NT2/D1 (cell line): ENCODE results near the gene CADPS2.

Source experiments
- DNase-seq: peaks from one replicate; pipeline ENCODE4 v3.0.0-alpha.2; 2011; ENCODE audit warnings: low read depth, low spot score
- H3K27me3 ChIP-seq: 2 replicates; pipeline ENCODE4 v1.6.0; 2011; ENCODE audit warnings: mild to moderate bottlenecking; ENCODE audit not compliant: insufficient read length, insufficient read depth
- H3K36me3 ChIP-seq: 2 replicates; pipeline ENCODE4 v1.6.1; 2011; ENCODE audit warnings: mild to moderate bottlenecking, low read length, mixed read lengths; ENCODE audit not compliant: insufficient read depth, insufficient read length
- H3K4me1 ChIP-seq: 2 replicates; pipeline ENCODE4 v1.5.1; 2011; ENCODE audit not compliant: insufficient read depth, insufficient read length
- H3K4me3 ChIP-seq: 2 replicates; pipeline ENCODE4 v1.5.1; 2011; ENCODE audit warnings: low read depth; ENCODE audit not compliant: insufficient read length
- H3K9ac ChIP-seq: 2 replicates; pipeline ENCODE4 v1.6.0; 2011; ENCODE audit warnings: low read depth; ENCODE audit not compliant: insufficient read length
- H3K9me3 ChIP-seq: 2 replicates; pipeline ENCODE4 v1.5.1; 2011; ENCODE audit warnings: mild to moderate bottlenecking, low read length; ENCODE audit not compliant: insufficient read depth
- SUZ12 ChIP-seq: IDR thresholded peaks from 2 replicates; pipeline ENCODE4 v1.6.1; 2011; ENCODE audit not compliant: insufficient read length, insufficient read depth; ENCODE audit errors: extremely low read depth
- YY1 ChIP-seq: IDR thresholded peaks from 2 replicates; pipeline ENCODE4 v1.6.1; 2011; ENCODE audit not compliant: insufficient read length, insufficient read depth
- ZNF274 ChIP-seq: IDR thresholded peaks from 2 replicates; pipeline ENCODE4 v1.6.1; 2011; ENCODE audit warnings: mild to moderate bottlenecking, low read depth, low read length

The CADPS2 gene

DNA sequence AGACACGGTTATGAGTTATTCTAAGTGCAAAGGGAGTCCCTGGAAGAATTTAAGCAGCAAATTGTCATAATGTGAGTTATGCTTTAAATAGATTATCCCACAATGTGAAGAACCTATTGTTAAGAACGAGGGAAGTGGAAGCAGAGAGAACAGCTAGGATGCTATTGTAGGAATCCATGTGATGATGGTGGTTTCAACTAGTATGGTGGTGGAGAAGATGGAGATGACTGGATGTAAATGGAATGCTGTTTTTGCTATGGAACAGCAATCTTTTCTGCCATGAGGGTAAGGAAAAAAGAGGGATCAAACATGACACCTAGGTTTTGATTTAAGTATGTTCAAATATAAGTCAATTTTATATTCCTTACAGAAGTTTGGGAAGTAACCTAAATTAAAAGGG is 378.7 kb downstream of the CADPS2 start:
- Histone ChIP-seq H3K4me1 (no peaks in the 10 kb centered on the region), H3K27me3 (no peaks in the 10 kb centered on the region), H3K36me3 (no peaks in the 10 kb centered on the region), H3K9me3 (no peaks in the 10 kb centered on the region), H3K9ac (no peak overlapping the region), H3K4me3 (no peak overlapping the region)
- no peak for TF ChIP-seq SUZ12
- TF ChIP-seq YY1 = no peak
- TF ChIP-seq ZNF274 = no peak
- no peak for DNase-seq

GRCh38 chr7:122492007-122492406 is 394.3 kb downstream of the CADPS2 start:
- Histone ChIP-seq H3K36me3 (no peaks in the 10 kb centered on the region), H3K4me3 (no peak overlapping the region), H3K9me3 (no peaks in the 10 kb centered on the region), H3K4me1 (no peaks in the 10 kb centered on the region), H3K27me3 (no peaks in the 10 kb centered on the region), H3K9ac (no peak overlapping the region)
- TF ChIP-seq YY1 (no peak), SUZ12 (no peak)
- no peak for DNase-seq

- no peaks in the 10 kb centered on the region for H3K36me3 ChIP-seq
- no peak overlapping the region for H3K4me3 ChIP-seq
- H3K4me1 ChIP-seq = no peaks in the 10 kb centered on the region
- DNase-seq = no peak
- no peak overlapping the region for H3K9ac ChIP-seq
- no peaks in the 10 kb centered on the region for H3K27me3 ChIP-seq
- TF ChIP-seq YY1 = no peak
- no peak for TF ChIP-seq ZNF274
- no peak for TF ChIP-seq SUZ12
- no peaks in the 10 kb centered on the region for H3K9me3 ChIP-seq
Observed at GRCh38 chr7:122488241-122488640, 398.0 kb downstream of the CADPS2 start.

GRCh38 chr7:122487131-122487530 is 399.1 kb downstream of the CADPS2 start:
- H3K4me1 ChIP-seq = no peaks in the 10 kb centered on the region
- DNase-seq = no peak
- no peaks in the 10 kb centered on the region for H3K36me3 ChIP-seq
- no peak overlapping the region for H3K9ac ChIP-seq
- no peaks in the 10 kb centered on the region for H3K9me3 ChIP-seq
- TF ChIP-seq SUZ12 = no peak
- TF ChIP-seq YY1 = no peak
- TF ChIP-seq ZNF274 = no peak
- no peak overlapping the region for H3K4me3 ChIP-seq
- H3K27me3 ChIP-seq = no peaks in the 10 kb centered on the region

- TF ChIP-seq SUZ12 (no peak), ZNF274 (no peak), YY1 (no peak)
- Histone ChIP-seq H3K27me3 (no peaks in the 10 kb centered on the region), H3K4me3 (no peak overlapping the region), H3K4me1 (no peaks in the 10 kb centered on the region), H3K9ac (no peak overlapping the region), H3K9me3 (no peaks in the 10 kb centered on the region), H3K36me3 (no peaks in the 10 kb centered on the region)
- DNase-seq = no peak
Observed at GRCh38 chr7:122485856-122486255, 400.4 kb downstream of the CADPS2 start.

DNA sequence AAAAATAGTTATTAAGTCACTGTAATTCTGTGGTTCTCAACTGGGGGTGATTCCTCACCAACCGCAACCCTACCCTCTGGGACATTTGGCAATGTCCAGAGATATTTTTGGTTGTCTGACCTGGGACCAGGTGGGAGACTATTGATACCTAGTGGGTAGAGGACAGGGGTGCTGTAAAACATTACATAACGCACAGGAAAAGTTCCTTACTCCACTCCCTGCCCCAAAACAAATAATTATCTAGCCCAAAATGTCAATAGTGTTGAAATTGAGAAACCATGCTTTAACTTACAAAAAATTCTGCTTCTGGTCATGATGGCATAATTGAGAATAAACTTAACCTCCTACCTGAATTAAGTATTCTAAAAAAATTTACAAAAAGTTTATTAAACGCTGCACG is 404.0 kb downstream of the CADPS2 start:
- no peaks in the 10 kb centered on the region for H3K36me3 ChIP-seq
- no peak overlapping the region for H3K9ac ChIP-seq
- H3K4me1 ChIP-seq = no peaks in the 10 kb centered on the region
- H3K27me3 ChIP-seq = no peaks in the 10 kb centered on the region
- no peak overlapping the region for H3K4me3 ChIP-seq
- no peak for DNase-seq
- H3K9me3 ChIP-seq = no peaks in the 10 kb centered on the region
- TF ChIP-seq SUZ12 (no peak), YY1 (no peak), ZNF274 (no peak)

DNA sequence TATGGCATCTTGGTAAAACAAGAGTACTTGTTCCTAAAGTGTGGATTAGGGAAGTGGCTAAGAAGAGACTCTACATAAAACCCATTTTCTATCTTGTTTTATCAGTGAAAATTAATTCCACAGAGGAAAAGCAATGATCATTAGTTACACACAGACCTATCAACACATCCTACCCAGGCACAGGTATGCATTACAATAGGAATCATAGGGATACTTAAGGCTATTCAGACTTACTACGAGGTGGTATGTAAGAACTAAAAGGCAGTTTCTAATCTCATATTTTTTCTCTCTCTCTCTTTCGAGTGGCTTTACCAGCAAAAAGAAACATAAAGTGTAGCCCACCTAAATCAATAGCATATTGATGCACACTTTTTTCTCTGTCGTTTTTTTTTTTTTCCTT is 415.4 kb downstream of the CADPS2 start:
- H3K9ac ChIP-seq = no peak overlapping the region
- no peaks in the 10 kb centered on the region for H3K27me3 ChIP-seq
- no peaks in the 10 kb centered on the region for H3K4me1 ChIP-seq
- DNase-seq = no peak
- H3K4me3 ChIP-seq = no peak overlapping the region
- no peaks in the 10 kb centered on the region for H3K36me3 ChIP-seq
- no peak for TF ChIP-seq SUZ12
- TF ChIP-seq YY1 = no peak
- no peak for TF ChIP-seq ZNF274
- H3K9me3 ChIP-seq = no peaks in the 10 kb centered on the region

DNA sequence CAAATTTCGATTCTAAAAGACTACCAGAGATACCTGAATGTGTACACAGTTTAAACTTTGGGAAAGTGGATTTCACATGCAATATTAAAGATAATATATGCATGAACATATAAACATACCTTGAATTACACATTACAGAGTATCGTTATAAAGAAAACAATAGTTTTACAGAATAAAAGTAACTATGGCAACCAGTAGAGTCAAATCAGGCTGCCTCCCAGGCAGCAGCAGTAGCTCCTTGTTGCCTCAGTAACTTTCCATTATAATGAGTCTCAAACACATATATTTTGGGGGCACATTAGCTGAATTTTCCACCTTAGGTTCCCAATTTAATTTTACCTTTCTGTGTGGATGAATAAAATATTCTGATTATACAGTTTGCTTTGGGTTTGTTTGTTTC is 417.3 kb downstream of the CADPS2 start:
- no peak overlapping the region for H3K4me3 ChIP-seq
- H3K27me3 ChIP-seq = no peaks in the 10 kb centered on the region
- TF ChIP-seq YY1 (no peak), ZNF274 (no peak), SUZ12 (no peak)
- H3K36me3 ChIP-seq = no peaks in the 10 kb centered on the region
- no peaks in the 10 kb centered on the region for H3K4me1 ChIP-seq
- no peaks in the 10 kb centered on the region for H3K9me3 ChIP-seq
- H3K9ac ChIP-seq = no peak overlapping the region
- DNase-seq = no peak
